Lung (tissue), 12 donors: ENCODE data around the gene KCNAB2. TPM values are rescaled to one million over a fixed set of nuclear protein-coding genes. Genes with fewer than 3 reads are reported as not detected.

Source experiments
- ATAC-seq: fragments of 200-7000 bp; cut with Tn5 transposase; one replicate; pipeline ENCODE4 v1.9.1; 2020; ENCODE audit warnings: moderate number of reproducible peaks; ENCODE audit not compliant: insufficient read depth, low FRiP score
- DNase-seq, 3 donors: peaks; one replicate each; pipeline ENCODE4 v3.0.0-alpha.2; 2013 to 2017
- H3K27ac ChIP-seq, 2 donors: one replicate each; pipeline ENCODE4 v1.5.1; 2013; ENCODE audit warnings: mild to moderate bottlenecking in 2 of 2, moderate library complexity in 2 of 2, control low read depth in 1 of 2, inconsistent platforms in 1 of 2, low read depth in 1 of 2, low read length in 1 of 2
- H3K27me3 ChIP-seq, 3 donors: one replicate each; pipeline ENCODE4 v1.5.1; 2013; ENCODE audit warnings: low read length in 2 of 3; ENCODE audit not compliant: control insufficient read depth in 3 of 3, insufficient read depth in 3 of 3
- H3K36me3 ChIP-seq, 4 donors: one replicate each; pipeline ENCODE4 v1.5.1; 2013; ENCODE audit warnings: low read length in 4 of 4, mild to moderate bottlenecking in 1 of 4, moderate library complexity in 1 of 4; ENCODE audit not compliant: control insufficient read depth in 4 of 4, insufficient read depth in 4 of 4
- H3K4me1 ChIP-seq, 5 donors: one replicate each; pipeline ENCODE4 v1.5.1; 2013; ENCODE audit warnings: low read length in 5 of 5, mild to moderate bottlenecking in 2 of 5, moderate library complexity in 1 of 5; ENCODE audit not compliant: control insufficient read depth in 5 of 5, insufficient read depth in 5 of 5
- H3K4me3 ChIP-seq: one replicate; pipeline ENCODE4 v1.5.1; 2013; ENCODE audit warnings: mild to moderate bottlenecking, control low read depth, moderate library complexity
- H3K9ac ChIP-seq, 2 donors: one replicate each; pipeline ENCODE4 v1.5.1; 2013; ENCODE audit warnings: low read length in 2 of 2, control low read depth in 1 of 2; ENCODE audit not compliant: insufficient read depth in 1 of 2
- H3K9me3 ChIP-seq, 4 donors: one replicate each; pipeline ENCODE4 v1.5.1; 2013; ENCODE audit warnings: low read length in 3 of 4, mild to moderate bottlenecking in 1 of 4, moderate library complexity in 1 of 4; ENCODE audit not compliant: control insufficient read depth in 4 of 4, insufficient read depth in 3 of 4
- CTCF ChIP-seq: IDR thresholded peaks from 2 replicates; pipeline ENCODE4 v1.5.1; 2012; ENCODE audit warnings: mild to moderate bottlenecking; ENCODE audit errors: control extremely low read depth, extremely low read depth
- WGBS, 2 donors: extraction: QIAGEN DNeasy Blood & Tissue Kit; methylation state at CpG; one replicate each; pipeline ENCODE4 v1.1.7; 2013; 5-methylcytosine and 5-hydroxymethylcytosine counted together
- polyA plus RNA-seq, 2 donors: library from polyadenylated mRNA; stranded (reverse); fragments of 200-250 nt; gene quantifications; one replicate each; pipeline ENCODE4 v1.2.1, GENCODE V29; 2013
- total RNA-seq, 2 donors: library from RNA; depleted of rRNA in 1 of 2; stranded (reverse); fragments of >200 nt in 1 of 2; gene quantifications; one replicate each; pipeline ENCODE4 v1.2.1, GENCODE V29; 2014 to 2021
- donor health status: control.
- donor health status: control.
- donor health status: Bipolar disorder and iron deficiency.
- donor health status: healthy.
- donor health status: DM: yes; HTN: yes; CAD: no.

KCNAB2 gene
- total and polyA plus RNA-seq, 4 donors = 13.7 to 86.4 (median 45.5) TPM

- no peak for DNase-seq
- TF ChIP-seq CTCF = no peak
- no peaks in the 10 kb centered on the region for H3K9me3 ChIP-seq
- H3K4me3 ChIP-seq = no peak overlapping the region
- no peaks in the 10 kb centered on the region for H3K36me3 ChIP-seq
- ATAC-seq = no peak
- peaks cover 0 to 18% (median 0%) of the 10 kb centered on the region in 3 donors for H3K27me3 ChIP-seq
- no peak overlapping the region for H3K9ac ChIP-seq
- 81 to 91% methylated on average over 4 of the region's 4 CpGs for WGBS, 2 donors
- no peaks in the 10 kb centered on the region for H3K4me1 ChIP-seq
- H3K27ac ChIP-seq = no peak overlapping the region
These were observed 97.0 kb downstream of the KCNAB2 start for GRCh38 chr1:6142734-6143133.

- H3K27me3 ChIP-seq = peaks cover 0 to 25% (median 3%) of the 10 kb centered on the region in 3 donors
- H3K9me3 ChIP-seq = no peaks in the 10 kb centered on the region
- WGBS, 2 donors = 84 to 88% methylated on average over 4 of the region's 4 CpGs
- no peak overlapping the region for H3K27ac ChIP-seq
- TF ChIP-seq CTCF = no peak
- ATAC-seq (no peak), DNase-seq (no peak)
- H3K4me1 ChIP-seq = no peaks in the 10 kb centered on the region
- no peaks in the 10 kb centered on the region for H3K36me3 ChIP-seq
- H3K9ac ChIP-seq = no peak overlapping the region
- H3K4me3 ChIP-seq = no peak overlapping the region
These were observed 97.7 kb downstream of the KCNAB2 start for GRCh38 chr1:6143395-6143794.

GRCh38 chr1:6144175-6144574 lies 98.5 kb downstream of the KCNAB2 start:
- ATAC-seq = no peak
- DNase-seq = no peak
- H3K9ac ChIP-seq = no peak overlapping the region
- H3K9me3 ChIP-seq = peaks cover 0 to 2% (median 0%) of the 10 kb centered on the region in 4 donors
- H3K27me3 ChIP-seq = peaks cover 0 to 27% (median 5%) of the 10 kb centered on the region in 3 donors
- no peak overlapping the region for H3K4me3 ChIP-seq
- H3K4me1 ChIP-seq = peaks cover 0 to 4% (median 0%) of the 10 kb centered on the region in 5 donors
- TF ChIP-seq CTCF = no peak
- 71 to 78% methylated on average over 7 of the region's 7 CpGs for WGBS, 2 donors
- no peak overlapping the region for H3K27ac ChIP-seq
- H3K36me3 ChIP-seq = no peaks in the 10 kb centered on the region
